RCC 7860 (cell line): ENCODE measurements around the gene NCLN.
"Not testable (repeated sequence)": the region's sequence is repeated elsewhere in the genome, so short reads cannot be mapped to it uniquely, and the experiment has no call there.

ENCODE experiments used
- DNase-seq: peaks from one replicate; pipeline ENCODE4 v3.0.0-alpha.2; 2015; ENCODE audit warnings: low spot score
- FAIRE-seq: peaks from 2 replicates; lab custom pipeline; 2012; peaks lifted over from hg19 to GRCh38; lab: Jason Lieb, UNC

Gene NCLN

DNA sequence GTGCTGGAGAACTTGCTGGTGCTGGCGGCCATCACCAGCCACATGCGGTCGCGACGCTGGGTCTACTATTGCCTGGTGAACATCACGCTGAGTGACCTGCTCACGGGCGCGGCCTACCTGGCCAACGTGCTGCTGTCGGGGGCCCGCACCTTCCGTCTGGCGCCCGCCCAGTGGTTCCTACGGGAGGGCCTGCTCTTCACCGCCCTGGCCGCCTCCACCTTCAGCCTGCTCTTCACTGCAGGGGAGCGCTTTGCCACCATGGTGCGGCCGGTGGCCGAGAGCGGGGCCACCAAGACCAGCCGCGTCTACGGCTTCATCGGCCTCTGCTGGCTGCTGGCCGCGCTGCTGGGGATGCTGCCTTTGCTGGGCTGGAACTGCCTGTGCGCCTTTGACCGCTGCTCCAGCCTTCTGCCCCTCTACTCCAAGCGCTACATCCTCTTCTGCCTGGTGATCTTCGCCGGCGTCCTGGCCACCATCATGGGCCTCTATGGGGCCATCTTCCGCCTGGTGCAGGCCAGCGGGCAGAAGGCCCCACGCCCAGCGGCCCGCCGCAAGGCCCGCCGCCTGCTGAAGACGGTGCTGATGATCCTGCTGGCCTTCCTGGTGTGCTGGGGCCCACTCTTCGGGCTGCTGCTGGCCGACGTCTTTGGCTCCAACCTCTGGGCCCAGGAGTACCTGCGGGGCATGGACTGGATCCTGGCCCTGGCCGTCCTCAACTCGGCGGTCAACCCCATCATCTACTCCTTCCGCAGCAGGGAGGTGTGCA, 6.6 kb upstream of the NCLN start:
- no peak for DNase-seq
- FAIRE-seq = no peak

DNA sequence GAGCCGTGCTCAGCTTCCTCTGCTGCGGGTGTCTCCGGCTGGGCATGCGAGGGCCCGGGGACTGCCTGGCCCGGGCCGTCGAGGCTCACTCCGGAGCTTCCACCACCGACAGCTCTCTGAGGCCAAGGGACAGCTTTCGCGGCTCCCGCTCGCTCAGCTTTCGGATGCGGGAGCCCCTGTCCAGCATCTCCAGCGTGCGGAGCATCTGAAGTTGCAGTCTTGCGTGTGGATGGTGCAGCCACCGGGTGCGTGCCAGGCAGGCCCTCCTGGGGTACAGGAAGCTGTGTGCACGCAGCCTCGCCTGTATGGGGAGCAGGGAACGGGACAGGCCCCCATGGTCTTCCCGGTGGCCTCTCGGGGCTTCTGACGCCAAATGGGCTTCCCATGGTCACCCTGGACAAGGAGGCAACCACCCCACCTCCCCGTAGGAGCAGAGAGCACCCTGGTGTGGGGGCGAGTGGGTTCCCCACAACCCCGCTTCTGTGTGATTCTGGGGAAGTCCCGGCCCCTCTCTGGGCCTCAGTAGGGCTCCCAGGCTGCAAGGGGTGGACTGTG, 5.9 kb upstream of the NCLN start:
- FAIRE-seq (no peak), DNase-seq (no peak)

DNA sequence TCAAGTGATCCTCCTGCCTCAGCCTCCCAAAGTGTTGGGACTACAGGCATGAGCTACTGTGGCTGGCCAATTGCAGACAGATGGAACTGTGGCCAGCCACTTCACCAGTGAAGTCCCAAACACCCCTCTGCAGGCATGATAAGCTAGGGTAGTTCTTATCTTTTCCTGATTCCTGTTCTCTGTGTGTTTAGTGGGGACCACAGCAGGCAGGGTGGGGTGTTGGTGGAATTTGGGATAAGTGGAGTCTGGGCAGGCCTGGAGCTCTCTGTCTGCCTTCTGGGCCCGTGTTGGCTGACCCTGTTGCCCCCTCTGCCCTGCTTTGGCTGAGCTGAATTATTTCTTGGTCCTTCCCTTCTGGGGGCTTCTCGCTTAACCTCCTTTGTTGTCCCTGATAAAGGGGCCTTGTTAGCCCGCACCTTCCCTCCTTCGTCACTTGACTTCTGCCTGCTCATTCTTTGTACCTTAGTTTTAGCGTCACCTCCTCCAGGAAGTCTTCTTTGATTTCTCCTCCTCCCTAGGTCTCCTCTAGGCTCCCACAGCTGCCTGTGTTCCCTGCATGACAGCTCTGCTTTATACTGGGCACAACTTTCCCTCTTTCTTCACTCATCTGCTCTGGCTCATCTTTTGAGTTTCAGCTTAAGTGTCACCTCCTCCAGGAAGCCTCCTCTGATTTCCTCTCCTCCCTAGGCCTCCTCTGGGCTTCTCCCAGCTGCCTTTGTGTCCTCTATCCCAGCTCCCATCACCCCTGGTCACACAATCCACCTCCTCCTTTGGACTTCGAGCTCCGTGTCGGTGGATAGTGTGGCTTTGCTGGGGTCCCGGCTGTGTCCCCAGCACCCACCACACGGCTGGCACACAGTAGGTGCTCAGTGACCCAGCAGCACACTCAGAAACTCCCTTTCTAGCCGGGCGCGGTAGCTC, 1.7 kb upstream of the NCLN start:
- no peak for DNase-seq
- FAIRE-seq = no peak

DNA sequence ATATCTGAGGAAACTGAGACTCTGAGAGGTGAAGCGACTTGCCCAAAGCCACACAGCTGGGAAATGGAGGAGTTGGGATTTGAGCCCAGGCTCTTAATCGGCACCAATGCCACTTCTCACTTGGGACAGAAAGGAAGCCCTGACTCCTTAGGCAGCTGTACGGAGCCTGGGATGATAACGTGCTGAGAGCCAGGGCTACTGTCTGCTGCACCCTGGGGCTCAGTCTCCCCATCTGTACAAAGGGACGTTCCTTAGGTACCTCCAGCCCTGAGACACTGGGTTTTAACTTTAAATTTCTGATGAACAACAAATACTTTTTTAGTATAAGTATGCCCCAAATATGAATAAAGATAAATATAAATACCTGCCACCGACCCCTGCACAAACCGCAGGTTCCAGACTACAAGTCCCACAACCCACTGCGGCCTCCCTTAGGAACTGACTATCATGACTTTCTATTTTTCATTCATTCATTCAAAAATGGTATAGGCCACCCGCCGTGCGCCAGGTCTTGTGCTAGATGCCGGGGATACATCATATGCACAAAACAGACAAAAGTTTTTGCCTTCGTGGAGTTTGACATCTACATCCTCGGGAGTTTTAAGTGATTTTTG, 776 bp upstream of the NCLN start:
- FAIRE-seq (no peak), DNase-seq (no peak)

DNA sequence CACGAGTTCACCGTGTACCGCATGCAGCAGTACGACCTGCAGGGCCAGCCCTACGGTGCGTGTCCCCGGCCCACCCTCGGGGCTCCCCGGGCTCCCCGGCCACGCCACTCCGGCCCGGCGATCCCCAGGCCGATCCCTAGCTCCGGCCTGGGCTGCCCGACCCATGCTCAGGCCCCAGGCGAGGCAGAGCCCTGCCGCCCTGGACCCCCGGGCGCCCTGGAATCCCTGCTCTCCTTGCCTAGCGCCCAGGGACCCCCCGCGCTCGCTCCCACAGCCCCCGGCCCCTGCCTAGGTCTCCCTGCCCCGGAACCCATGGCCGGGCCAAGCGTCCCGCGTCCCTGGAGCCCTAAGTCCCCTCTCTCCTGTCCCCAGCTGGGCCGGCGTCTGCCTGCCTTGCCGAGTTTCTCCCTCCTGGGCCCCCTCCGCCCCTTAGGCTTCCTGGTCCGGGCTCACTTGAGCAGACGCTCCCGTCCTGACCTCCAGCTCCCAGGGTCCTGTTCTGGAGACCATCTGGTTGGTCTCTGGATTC, 494 bp downstream of the NCLN start:
- DNase-seq (no peak), FAIRE-seq (no peak)

DNA sequence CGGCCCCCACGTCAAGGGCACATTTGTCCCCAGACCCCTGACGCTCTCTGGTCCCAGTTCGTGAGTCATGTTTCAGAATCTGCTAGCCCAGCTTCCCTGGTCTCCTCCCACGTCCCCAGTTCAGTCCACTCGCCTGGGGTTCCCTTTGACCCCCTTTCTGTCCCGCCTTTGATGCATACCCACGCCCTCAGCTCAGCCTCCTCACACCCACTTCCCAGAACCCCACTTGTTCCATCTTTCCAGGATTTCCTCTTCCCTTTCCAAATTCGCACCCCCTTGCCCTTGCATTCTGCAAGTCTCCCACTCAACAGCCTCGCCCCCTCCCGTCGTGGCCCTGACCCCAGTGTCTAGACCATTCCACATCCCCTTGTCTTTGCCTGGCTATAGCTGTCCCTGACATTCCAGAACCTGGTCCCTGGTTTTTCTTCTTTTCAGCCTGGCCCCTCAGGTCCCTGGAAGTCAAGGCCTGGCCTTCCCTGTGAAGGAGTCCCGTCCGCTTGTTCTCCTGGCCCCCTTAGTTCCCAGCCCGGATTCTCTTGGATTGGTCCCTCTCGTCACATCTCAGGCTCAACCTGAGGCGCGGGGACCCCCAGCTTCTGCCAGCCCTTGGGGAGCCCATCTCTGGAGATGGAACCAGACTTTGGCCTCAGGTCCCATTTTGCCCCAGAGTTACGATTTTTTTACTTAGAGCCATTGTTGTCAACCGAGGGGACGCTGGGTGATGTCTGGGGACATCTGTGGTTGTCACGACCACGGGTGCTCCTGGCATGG, 1.3 kb downstream of the NCLN start:
- no peak for DNase-seq
- no peak for FAIRE-seq

DNA sequence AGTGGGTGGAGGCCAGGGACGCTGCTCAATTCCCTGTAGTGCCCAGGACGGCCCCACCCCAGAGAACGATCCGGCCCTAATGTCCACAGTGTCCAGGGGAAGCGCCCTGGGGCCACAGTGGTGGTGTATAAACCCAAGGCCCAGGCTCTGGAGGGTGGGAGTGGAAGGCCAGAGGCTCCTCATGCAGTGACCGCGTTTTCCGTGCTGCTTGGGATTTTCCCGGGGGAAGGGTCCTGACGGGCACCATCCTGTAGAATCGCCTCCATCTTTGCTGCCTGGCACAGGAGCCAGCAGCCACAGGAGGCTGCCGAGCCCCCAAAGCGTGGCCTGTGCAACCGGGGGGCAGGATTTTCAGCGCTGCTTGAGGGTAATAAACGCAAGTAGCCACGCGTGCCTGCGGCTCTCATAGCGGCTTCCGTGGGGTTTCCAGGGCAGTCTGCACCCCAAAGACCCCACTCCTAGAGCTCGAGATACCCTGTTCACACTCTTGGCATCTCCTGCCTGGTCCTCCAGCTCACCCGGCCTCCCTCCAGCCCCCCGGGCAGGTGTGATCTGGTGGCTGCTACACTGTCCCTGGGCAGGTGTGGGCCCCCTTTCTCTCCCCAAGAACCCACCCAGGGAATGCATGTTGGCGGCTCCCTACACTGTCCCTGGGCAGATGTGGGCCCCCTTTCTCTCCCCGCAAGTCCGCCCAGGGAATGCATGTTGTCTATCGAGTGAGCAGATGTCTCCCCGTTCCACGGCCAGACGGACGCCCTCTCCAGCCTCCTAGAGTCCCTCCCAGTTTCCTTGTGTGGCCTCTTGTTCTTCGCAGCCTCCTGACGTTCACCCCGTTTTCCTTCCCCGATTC, 2.2 kb downstream of the NCLN start:
- no peak for FAIRE-seq
- no peak for DNase-seq

DNA sequence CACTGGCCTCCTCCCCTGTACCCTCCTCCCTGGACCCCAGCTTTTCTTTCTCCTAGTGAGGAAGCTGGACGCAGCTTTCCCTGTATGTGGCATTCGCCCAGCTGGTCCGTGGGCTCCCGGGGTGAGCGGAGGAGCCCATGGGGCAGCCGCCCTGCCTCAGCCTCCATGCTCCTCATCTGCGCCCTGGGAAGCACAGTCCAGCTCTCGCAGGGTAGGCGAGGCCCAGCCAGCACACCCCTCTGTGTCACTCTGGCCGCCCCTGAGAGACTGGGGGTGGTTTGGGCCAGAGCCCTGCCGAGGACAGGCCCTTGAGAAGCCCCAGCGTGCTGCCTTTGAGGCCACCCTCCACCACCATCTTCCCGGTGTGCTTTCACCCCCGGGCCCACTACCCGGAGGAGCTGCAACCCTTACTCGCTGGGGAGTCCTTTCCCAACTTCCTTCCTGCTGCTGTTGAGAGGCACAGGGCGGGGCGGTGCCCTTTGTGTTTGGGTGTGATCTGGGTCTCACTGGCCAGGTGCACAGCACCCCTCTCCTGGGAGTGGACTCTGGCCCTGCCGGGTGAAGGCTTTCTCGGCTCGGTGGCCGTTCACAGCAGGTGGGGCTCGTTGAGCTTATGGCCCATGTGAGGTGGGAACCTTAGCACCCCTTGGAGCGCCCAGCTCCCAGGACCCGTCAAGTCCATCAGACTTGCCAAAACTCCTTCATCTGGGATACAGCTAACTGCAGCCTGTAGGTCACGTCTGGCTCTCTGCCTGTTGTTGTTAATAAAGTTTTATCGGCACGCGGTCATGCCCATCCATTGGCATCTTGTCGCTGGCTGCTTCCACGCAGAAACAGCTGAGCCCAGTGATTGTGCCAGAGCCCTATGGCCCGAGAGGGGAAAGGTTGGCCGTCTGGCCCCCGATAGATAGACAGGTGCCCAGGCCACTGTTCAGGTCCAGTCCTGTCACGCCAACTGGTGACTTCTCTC, 3.2 kb downstream of the NCLN start:
- FAIRE-seq = no peak
- no peak for DNase-seq

DNA sequence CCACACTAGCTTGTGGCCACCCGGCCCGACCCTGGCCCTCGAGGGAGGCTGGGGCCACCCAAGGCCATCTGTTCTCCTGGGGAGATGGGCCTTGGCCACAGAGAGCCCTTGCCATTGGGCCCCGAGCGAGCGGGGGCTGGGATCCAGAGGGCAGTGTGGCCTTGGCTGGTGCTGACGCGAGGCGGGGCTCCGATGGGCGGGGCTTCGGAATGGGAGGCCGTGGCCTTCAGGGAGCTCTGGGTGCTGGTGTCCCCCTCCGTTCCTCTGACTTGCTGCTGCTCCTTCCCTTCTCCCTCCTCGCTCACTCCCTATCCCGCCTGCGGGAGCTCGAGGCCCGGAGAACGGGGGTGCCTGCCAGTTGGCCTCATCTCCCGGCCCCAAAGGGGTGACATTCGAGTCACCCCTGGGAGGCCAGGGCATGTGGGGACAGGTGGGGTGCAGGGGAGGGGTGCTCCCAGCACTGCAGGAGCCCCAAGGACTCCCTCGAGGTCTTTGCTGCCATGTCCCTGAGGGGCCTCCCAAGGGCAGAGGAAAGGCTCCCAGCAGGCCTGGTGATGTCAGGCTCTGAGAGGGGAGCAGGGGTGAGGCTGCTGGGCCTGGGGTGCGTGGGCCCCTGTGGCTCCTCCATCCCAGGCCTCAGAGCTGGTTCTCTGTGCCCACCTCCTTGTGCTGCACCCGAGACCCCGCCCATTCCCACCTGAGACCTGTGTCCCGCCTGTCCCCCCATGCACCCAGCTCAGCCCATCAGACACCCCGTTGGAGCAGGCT, 4.2 kb downstream of the NCLN start:
- FAIRE-seq (no peak), DNase-seq (no peak)

DNA sequence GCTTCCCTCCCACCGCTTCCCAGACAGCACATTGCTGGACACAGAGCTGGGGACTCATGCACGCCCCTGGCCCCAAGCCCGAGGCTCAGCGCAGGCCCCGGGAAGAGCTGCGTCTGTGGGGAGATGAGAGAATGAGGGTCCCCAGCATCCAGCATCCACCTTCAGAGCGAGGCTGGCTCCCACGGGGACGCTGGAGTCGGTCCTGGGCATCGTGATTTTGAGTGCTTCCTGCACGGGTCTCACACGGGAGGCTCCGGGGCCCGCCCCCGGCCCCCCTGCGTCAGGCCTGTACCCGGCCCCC, 4.7 kb downstream of the NCLN start:
- FAIRE-seq (no peak), DNase-seq (no peak)

DNA sequence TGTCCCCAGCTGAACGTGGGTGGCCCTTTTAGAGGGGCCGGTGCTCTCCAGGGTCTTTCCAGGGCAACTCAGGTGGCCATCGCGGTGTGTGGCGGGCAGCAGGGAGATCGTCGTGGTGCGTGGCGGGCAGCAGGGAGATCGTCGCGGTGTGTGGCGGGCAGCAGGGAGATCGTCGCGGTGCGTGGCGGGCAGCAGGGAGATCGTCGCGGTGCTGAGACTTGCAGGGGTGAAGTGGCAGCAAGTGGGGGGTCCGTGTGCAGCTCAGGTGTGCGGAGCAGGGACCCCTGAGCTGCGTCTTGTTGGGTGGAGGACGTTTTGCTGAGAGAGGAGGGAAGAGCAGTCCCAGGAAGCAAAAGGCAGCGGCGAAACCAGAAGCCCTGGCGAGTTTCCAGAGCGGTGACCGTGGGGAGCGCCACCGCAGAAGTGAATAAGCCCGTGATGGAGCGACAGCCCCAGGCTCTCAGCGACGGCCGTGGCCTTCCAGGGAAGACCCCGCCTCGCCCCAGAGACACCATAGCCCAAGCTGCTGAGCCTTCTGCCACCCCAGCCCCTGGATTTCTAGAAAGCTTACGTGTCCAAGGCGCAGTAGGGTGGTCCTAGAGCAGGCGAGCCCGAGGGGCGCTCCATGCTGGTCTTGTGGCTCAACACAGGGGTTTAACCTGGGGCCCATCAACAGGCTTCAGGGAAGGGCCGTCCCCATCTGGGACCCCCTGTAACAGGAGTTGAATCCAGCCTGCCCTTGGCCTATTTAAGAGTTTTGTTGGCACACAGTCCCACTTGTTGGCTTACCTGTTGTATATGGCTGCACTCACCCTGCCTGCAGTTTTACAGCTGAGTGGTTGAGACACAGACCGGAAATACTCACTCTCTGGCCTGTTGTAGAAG, 5.4 kb downstream of the NCLN start:
- FAIRE-seq (no peak), DNase-seq (no peak)

DNA sequence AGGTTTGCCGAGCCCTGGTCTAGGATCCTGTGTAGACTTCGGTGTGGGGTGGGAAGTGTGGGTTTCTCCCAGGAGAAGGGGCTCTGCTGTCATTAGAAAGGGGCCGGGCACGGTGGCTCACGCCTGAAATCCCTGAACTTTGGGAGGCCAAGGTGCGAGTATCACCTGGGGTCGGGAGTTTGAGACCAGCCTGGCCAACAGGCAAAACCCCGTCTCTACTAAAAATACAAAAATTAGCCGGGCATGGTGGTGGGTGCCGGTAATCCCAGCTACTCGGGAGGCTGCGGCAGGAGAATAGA, 6.0 kb downstream of the NCLN start:
- FAIRE-seq, DNase-seq: not testable (repeated sequence)

DNA sequence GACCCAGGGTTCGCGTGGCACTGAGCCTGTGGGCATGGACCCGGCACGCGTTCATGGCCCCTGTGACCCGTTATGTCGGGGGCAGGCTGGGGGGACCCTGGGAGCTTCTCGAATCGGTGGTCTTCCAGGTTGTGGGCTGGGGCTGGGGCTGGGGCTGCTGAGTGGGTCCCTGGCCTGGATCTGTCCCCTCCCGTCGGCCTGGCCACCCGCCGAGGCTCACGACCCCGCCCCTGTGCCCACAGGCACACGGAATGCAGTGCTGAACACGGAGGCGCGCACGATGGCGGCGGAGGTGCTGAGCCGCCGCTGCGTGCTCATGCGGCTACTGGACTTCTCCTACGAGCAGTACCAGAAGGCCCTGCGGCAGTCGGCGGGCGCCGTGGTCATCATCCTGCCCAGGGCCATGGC, 6.5 kb downstream of the NCLN start:
- DNase-seq = no peak
- no peak for FAIRE-seq

DNA sequence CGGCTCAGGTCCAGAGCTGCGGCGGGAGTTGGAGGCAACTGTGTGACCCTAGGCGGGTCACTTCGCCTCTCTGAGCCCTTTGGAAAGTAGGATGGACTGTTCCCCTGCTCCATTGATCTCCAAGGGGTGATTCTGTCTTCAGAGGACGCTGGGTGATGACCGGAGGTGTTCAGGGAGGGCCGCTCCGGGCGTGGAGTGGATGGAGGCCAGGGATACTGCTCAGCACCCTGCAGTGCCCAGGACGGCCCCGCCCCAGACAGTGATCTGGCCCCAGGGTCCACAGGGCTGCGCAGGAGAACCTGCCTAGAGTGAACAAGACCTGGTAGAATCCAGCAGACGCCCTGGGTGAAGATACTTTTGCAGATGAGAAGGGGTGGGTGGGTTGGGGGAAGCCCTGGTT, 7.0 kb downstream of the NCLN start:
- FAIRE-seq (no peak), DNase-seq (no peak)

DNA sequence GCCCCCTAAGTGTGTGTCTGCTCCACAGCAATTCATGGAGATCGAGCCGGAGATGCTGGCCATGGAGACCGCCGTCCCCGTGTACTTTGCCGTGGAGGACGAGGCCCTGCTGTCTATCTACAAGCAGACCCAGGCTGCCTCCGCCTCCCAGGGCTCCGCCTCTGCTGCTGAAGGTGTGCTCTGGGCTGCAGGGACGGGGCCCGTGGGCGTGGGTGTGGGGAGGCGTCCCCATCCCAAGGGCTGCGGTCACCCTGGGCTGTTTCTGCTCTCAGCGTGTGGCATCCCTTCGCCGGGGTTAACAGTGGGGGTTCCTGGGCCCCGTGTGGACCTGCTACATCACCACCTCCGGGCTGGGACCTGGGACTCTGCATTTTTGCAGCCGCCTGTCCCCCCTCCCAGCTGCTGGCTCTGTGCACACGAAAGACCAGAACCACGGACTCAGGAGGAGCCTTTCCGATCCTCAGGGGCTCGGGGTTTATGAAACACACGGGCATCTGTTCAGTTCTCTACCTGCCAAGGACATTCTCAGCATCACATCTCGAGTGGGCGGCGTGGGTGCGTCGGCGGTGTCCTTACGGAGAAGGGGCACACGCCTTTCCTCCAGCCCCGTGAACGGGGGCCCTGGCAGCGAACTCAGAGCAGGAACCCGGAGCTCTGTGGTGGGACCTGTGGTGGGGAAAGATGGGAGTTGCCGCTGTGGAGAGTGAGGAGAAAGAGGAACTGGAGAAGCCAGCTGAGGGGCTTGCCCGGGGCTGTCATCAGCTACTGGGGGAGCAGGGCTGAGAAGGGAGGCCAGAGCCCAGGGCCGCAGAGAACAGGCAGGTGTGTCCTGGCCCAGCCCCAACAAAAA, 7.8 kb downstream of the NCLN start:
- FAIRE-seq (no peak), DNase-seq (no peak)
